Fibroblast of skin of back (primary cell): ENCODE results near the gene CGB8.
A peak's percentile ranks its signal among the peaks of the same experiment; 100 is the strongest.
"Not testable (repeated sequence)": the region's sequence is repeated elsewhere in the genome, so short reads cannot be mapped to it uniquely, and the experiment has no call there.

Experiments used
- DNase-seq: peaks from one replicate; pipeline ENCODE4 v3.0.0-alpha.2; 2013

CGB8 gene

DNA sequence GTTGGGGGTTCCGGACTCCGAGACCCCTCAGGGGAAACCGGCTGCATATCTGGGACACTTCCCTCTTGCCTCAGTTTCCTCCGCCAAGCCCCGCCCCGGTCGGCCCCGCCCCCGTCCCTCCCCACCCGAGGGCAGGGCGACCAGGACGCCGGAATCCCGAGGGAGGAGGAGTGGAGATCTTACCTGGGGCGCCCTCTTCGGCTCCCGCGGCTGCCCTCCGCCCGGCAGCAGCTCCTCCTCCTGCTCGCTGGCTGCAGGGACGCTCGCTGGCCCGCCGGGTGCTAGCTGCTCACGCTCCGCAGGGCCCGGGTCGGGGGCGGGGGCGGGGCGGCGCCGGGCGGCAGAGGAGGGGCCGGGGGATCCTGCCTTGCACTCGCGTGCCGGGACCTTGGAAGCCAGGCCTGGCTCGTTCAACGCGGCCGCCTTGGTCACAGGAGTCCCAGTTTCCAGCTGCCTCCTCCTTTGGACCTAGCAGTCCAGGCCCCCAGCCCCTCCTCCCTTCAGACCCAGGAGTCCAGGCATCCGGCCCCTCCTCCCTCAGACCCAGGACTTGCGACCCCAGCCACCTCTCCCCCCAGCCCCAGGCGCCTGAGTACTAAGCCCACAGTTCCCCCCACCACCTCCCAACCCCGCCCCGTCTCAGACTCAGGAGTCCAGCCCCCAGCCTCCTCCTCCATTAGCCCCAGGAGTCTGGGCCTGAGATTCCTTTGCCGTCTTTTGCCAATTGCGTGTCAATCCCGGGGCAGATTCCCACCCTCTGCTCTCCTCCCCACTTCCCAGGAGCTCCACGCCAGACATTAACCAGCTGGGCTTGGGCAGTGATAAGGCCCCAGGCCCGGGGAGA is 16.1 kb upstream of the CGB8 start, which contains the start of gene NTF4:
NTF4 (minus strand) TSS at position 51 of the 844 bp plus-strand sequence. CDS start 2,821 bp downstream, outside the sequence.
- DNase-seq, result no peak

DNA sequence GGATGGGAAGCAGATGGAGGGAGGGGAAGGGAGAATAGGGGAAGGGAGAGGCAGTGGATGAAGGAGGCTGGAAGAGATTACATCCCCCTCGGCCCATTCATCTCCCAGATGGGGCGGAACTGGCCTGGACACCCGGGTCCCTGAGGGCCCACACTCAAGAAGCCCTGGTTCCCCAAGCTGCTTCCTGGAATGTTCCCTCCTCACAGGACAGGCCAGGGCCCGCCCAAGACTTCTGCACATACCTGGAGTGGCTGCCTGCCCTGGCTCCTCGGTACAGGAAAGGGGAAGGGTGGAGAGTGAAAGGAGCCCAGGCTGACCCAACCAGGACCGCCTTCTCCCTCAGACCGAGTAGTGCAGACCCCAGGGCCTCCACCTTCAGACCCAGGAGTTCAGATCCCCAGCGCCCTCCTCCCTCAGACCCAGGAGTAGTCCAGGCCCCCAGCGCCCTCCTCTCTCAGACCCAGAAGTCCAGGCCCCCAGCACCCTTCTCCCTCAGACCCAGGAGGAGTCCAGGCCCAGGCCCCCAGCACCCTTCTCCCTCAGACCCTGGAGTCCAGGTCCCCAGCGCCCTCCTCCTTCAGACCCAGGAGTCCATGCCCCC is 15.2 kb upstream of the CGB8 start:
- no peak for DNase-seq

DNA sequence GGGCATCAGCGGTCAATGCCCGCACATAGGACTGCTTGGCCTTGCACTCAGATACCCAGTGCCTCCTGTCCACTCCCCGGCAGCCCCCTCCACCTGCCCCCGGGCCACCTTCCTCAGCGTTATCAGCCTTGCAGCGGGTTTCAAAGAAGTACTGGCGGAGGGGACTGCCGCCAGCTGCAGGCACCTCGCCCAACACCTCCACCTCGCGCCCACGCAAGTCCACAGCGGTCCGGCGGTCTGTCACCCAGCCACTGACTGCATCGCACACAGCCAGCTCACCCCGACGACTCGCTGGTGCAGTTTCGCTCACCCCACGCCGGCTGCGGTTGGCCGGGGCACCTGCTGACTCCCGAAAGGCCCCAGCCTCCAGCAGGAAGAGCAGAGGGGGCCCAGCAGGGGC is 12.5 kb upstream of the CGB8 start:
- DNase-seq, result no peak

DNA sequence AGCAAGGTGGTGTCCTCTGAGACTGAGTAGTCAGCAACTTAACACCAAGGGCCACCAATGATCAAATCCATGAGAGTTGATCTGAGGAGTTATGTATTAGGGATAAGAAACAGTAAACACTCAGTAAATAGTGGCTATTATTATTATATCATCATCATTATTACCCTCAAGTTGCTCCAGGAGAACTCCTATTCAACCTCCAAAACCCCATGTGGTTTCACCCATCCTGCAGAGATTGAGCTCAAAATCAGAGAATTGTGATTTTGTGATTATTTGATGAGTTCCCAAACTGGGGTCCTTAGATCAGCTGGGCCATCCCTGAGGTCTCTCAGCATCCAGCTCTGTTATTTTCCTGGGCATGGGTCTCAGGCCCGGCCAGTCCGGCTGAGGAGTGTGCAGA is 12.1 kb upstream of the CGB8 start:
- no peak for DNase-seq

DNA sequence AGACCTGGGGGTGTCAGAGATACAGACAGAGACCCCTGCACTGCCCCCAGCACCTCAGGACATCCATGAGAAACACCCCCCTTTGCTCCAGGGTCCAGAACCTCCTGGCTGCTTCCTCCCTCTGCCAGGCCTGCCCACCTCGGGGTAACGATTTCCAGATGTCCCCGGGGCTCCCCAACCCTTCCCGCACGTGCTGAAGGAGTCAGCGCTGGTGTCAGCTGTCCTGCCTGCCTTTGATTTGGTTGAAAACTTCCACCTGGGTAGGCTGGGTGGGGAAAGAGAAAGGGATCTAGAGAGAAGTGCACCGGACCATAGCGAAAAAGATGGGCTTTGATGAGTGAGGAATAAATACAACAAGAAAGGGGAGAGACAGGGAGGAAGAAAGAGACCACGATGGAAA is 10.1 kb upstream of the CGB8 start:
- DNase-seq, result no peak

DNA sequence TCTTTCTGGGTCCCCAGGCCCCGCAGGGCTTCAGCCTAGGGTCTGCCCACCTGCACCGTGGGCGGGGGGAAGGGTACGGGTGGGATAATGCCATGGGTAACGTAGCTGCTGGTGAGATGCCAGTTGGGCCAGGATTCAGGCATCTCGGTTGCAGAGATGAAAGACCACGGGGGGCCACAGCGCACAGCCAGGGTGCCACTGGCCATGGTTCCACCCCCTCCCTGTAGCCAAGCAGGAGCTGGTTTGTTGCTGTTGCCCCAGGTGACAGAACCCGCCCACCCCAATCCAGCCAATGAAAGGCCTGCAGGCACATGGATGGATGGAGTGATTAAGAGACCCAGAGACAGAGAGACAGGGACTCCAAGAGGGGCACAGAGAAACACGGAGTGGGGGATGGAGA is 9.7 kb upstream of the CGB8 start:
- peak; percentile 55 for DNase-seq

DNA sequence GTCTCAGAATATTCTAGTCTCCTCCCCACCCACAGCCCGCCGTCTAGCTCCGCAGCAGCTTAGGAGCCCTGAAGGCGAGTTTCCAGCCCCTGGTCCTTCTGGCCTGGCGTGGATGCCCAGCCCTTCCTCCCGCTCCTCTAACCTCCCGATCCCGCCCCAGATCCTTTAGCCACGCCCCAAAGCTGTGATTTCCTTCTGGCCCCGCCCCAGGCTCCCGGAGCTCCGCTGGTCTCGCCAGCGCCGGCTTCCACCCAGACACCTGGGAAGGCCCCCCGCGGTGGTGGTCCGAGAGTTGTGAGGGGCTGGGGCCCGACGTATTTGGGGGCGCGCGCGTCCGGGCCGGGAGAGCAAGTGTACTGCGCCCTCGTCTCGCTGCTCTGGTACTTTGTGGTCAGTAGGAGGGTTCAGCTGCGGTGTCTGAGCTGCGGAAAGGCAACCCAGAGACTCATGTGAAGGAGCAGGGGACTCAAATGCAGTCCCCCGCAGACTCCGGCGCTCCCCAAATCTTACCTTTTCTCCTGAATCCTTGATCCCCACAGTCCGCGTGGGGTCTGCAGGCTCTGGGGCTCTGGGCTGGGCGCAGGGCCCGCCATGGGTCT is 8.8 kb upstream of the CGB8 start, which contains the start of gene CGB7:
CGB7 (minus strand) TSS at position 114 of the 599 bp plus-strand sequence. CDS start 2,374 bp downstream, outside the sequence.
- DNase-seq, result peak; percentile 72

DNA sequence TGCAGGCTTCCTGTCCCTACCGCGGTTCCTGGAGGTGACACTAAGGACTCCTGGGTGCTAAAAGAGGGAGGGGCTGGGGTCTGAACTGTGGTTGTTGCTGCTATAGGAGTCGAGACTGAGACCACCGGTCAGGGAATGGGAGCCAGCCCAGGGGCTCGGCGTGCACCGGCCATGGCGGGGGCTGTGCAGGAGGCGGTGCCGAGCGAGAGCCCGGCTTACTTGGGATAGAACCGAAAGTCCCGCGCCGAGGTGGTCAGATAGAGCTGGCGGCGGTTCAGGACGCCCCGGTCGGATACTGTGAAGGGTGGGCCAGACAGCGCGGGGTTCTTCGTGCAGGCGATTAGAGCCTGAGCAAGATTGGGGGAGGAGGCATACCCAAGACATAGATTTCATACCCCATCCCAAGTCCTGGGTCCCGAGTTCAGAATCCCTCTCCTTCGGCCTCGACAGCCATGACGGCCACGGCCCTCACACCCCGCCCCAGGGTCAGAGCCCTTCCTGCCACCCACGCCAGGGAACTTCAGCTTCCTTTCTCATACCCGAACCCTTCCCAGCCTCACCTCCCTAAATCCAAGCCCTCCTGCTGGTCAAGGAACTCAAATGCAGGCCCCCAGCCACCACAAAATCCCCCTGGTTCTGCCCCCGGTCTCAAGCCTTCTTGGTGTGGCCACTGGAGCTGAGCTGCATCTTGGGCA is 8.1 kb upstream of the CGB8 start:
- DNase-seq, result not testable (repeated sequence)

DNA sequence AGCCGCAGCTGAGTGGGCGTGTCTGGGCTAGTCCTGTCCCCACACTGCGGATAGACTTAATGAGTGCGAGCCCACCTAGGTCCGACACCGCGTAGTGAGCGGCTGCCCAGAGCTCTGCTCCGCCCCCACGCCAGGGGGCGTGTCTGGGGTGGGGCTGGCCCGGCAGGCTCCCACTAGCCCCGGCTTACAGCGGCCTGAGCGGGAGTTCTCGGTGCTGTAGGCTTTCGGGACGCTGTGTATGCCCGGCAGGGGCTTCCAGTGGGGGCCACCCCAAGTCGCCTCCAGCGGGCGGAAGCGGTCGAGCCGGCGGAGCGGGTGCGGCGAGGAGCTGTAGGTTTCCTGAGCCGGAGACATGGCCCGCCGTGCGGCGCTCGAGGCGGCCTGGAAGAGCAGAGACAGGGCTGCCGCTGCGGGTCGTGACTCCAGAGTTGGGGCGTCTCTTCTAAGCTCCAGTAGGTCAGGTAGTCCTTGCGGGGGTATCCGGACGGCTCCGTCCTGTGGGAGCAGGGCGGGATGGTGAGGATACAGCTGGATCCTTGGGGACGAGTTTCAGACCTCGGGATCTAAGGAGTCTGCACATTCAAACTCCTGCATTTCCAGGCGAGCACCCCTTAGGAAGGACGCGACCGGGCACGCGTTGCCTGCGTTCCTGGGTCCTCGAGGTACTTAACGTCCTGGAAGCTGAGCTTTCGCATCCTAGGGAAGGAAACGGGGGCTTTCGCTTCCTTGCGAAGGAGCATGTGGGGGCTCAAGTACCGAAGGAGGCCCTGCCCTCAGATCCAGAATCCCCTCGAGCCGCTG is 7.4 kb upstream of the CGB8 start:
- DNase-seq, result peak; percentile 60

DNA sequence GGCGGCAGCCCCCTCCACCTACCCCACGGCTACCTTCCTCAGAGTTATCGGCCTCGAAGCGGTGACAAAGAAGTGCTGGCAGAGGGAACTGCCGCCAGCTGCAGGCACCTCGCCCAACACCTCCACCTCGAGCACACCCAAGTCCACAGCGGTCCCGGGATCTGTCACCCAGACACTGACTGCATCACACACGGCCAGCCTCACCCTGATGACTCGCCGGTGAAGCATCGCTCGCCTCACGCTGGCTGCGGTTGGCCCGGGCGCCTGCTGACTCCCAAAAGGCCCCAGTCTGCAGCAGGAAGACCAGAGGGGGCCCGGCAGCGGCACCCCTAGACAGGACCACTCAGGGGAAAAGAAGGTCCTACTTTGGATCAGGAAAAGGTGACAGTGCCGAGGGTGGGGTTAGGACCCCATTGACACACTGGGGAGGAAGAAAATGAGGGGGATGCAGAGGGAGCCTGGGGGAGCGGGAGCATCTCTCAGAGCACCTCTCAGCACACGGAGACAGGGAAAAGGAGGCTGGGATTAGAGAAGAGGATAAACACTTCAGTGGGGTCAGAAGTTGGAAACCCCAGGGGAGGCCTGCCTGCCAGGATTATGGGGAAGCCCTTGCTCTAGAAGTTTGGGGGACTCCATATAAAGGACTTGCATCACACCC is 1.6 kb upstream of the CGB8 start:
- peak; percentile 81 for DNase-seq

DNA sequence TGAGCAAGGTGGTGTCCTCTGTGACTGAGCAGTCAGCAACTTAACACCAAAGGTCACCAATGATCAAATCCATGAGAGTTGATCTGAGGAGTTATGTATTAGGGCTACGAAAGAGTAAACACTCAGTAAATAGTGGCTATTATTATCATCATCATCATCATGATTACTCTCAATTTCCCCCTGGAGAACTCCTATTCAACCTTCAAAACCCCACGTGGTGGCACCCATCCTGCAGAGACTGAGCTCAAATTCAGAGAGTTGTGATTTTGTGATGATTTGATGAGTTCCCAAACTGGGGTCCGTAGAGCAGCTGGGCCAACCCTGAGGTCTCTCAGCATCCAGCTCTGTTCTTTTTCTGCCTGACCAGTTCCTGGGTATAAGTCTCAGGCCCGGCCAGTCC is 923 bp upstream of the CGB8 start:
- DNase-seq, result not testable (repeated sequence)

DNA sequence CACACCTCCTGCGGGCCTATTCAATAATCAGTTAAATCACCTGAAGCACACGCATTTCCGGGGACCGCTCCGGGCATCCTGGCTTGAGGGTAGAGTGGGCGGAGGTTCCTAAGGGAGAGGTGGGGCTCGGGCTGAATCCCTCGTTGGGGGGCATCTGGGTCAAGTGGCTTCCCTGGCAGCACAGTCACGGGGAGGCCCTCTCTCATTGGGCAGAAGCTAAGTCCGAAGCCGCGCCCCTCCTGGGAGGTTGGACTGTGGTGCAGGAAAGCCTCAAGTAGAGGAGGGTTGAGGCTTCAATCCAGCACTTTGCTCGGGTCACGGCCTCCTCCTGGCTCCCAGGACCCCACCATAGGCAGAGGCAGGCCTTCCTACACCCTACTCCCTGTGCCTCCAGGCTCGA is 5.4 kb downstream of the CGB8 start, which contains the start of gene CGB5:
CGB5 (plus strand) TSS at position 301 of the 400 bp plus-strand sequence. CDS start 362 bp downstream, outside the sequence.
- not testable (repeated sequence) for DNase-seq

DNA sequence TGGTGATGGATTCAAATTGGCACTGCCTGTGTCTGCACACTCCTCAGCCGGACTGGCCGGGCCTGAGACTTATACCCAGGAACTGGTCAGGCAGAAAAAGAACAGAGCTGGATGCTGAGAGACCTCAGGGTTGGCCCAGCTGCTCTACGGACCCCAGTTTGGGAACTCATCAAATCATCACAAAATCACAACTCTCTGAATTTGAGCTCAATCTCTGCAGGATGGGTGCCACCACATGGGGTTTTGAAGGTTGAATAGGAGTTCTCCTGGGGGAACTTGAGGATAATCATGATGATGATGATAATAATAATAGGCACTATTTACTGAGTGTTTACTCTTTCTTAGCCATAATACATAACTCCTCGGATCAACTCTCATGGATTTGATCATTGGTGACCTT is 6.2 kb downstream of the CGB8 start:
- not testable (repeated sequence) for DNase-seq

DNA sequence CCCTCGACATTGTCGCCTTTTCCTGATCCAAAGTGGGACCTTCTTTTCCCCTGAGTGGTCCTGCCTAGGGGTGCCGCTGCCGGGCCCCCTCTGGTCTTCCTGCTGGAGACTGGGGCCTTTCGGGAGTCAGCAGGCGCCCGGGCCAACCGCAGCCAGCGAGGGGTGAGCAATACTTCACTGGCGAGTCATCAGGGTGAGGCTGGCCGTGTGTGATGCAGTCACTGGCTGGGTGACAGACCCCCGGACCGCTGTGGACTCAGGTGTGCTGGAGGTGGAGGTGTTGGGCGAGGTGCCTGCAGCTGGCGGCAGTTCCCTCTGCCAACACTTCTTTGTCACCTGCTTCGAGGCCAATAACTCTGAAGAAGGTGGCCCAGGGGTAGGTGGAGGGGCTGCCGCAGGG is 6.7 kb downstream of the CGB8 start:
- DNase-seq, result no peak

DNA sequence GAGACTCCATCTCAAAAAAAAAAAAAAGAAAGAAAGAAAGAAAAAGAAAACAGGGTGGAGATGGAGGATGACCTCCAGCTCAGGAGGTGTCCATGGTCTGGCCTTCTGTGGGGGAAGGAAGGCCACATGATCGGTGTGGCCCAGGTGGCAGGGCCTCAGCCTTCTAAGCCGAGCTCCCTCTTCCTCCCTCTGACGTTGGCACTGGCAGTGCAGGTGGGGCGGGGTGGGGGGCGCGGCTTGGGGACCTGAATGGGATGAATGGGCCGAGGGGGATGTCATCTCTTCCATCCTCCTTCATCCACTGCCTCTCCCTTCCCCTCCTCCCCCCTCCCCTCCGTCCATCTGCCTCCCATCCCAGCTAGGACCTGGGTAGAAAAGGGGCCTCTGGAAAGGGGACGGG is 9.2 kb downstream of the CGB8 start:
- DNase-seq, result not testable (repeated sequence)

DNA sequence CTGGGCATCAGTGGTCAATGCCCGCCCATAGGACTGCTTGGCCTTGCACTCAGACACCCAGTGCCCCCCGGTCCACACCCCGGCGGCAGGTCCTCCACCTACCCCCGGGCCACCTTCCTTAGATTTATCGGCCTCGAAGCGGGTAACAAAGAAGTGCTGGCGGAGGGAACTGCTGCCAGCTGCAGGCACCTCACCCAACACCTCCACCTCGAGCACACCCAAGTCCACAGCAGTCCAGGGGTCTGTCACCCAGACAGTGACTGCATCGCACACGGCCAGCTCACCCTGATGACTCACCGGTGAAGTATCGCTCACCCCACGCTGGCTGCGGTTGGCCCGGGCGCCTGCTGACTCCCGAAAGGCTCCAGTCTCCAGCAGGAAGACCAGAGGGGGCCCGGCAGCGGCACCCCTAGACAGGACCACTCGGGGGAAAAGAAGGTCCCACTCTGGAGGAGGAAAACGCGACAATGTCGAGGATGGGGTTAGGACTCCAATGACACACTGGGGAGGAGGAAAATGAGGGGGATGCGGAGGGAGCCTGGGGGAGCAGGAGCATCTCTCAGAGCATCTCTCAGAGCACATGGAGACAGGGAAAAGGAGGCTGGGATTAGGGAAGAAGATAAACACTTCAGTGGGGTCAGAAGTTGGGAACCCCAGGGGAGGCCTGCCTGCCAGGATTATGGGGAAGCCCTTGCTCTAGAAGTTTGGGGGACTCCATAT is 10.2 kb downstream of the CGB8 start:
- peak; percentile 89 for DNase-seq

DNA sequence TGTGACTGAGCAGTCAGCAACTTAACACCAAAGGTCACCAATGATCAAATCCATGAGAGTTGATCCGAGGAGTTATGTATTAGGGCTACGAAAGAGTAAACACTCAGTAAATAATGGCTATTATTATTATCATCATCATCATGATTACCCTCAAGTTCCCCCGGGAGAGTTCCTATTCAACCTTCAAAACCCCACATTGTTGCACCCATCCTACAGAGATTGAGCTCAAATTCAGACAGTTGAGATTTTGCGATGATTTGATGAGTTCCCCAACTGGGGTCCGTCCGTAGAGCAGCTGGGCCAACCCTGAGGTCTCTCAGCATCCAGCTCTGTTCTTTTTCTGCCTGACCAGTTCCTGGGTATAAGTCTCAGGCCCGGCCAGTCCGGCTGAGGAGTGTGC is 10.8 kb downstream of the CGB8 start:
- DNase-seq, result not testable (repeated sequence)

DNA sequence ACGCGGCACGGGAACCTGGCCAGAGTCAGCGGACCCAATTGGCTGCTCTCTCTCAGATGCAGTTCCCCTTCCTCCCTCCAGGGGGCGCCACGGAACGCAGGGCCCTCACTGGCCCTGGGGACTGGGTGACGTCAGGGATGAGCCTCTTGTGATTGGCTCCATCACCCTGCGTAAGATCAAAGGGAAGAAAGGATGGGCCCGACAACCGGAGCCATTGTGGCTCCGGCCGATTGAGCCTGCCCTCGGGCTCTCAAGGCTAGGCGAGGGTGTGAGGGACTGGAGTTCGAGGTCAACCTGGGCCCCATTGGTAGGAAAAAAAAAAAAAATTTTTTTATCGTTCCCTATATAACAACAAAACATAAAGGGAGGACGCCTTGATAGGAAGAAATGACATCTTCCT is 12.1 kb downstream of the CGB8 start, which contains the start of gene CGB1:
CGB1 (minus strand) TSS at position 81 of the 400 bp plus-strand sequence. CDS start 184 bp downstream, outside the sequence.
- not testable (repeated sequence) for DNase-seq

DNA sequence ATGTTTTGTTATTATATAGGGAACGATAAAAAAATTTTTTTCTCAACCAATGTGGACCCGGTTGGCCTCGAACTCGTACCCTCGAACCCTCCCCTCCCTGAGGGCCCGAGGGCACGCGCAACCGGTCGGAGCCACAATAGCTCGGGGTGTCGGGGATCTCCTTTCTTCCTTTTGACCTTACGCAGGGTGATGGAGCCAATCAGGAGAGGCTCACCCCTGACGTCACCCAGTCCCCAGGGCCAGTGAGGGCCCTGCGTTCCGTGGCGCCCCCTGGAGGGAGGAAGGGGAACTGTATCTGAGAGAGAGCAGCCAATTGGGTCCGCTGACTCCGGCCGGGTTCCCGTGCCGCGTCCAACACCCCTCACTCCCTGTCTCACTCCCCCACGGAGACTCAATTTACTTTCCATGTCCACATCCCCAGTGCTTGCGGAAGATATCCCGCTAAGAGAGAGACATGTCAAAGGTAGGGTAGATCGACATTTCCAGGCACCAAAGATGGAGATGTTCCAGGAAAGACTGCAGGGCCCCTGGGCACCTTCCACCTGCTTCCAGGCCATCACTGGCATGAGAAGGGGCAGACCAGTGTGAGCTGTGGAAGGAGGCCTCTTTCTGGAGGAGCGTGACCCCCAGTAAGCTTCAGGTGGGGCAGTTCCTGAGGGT is 17.1 kb downstream of the CGB8 start, which contains the start of gene CGB2:
CGB2 (plus strand) TSS at position 249 of the 660 bp plus-strand sequence; CDS start at position 455, 206 bp downstream.
- not testable (repeated sequence) for DNase-seq

DNA sequence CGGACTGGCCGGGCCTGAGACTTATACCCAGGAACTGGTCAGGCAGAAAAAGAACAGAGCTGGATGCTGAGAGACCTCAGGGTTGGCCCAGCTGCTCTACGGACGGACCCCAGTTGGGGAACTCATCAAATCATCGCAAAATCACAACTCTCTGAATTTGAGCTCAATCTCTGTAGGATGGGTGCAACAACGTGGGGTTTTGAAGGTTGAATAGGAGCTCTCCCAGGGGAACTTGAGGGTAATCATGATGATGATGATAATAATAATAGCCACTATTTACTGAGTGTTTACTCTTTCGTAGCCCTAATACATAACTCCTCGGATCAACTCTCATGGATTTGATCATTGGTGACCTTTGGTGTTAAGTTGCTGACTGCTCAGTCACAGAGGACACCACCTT is 18.6 kb downstream of the CGB8 start:
- not testable (repeated sequence) for DNase-seq
